HG03064 (cell line): ENCODE measurements around the gene BAIAP2.
"Not testable (repeated sequence)": the region's sequence is repeated elsewhere in the genome, so short reads cannot be mapped to it uniquely, and the experiment has no call there.

ENCODE experiments used
- ATAC-seq: cut with Tn5 transposase; IDR thresholded peaks from one replicate; pipeline ENCODE4 v1.9.1; 2021; ENCODE audit warnings: low read depth; ENCODE audit not compliant: unreplicated experiment

BAIAP2 gene

GRCh38 chr17:81151278-81151677 is 116.3 kb downstream of the BAIAP2 start:
- ATAC-seq = no peak

DNA sequence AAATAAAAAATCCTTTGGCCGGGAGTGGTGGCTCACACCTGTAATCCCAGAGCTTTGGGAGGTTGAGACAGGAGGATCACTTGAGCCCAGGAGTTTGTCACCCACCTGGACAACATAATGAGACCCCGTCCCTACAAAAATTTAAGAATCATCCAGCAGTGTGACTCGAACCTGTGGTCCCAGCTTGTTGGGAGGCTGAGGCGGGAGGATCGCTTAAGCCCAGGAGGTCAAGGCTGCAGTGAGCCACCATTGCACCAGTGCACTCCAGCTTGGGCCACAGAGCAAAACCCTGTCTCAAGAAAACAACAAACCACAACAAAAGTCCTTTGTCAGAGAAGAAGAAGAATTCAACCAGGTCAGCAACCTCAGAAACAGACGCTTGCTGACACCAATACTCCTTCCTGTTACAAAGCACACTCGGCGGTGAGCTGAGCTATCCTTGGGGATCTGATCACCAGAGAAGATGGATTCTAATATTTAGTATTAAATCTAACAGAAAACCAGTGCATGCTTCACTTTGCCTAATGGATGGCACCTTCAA is 117.4 kb downstream of the BAIAP2 start:
- no peak for ATAC-seq

- no peak for ATAC-seq
Observed at GRCh38 chr17:81153340-81153803, 118.4 kb downstream of the BAIAP2 start.

DNA sequence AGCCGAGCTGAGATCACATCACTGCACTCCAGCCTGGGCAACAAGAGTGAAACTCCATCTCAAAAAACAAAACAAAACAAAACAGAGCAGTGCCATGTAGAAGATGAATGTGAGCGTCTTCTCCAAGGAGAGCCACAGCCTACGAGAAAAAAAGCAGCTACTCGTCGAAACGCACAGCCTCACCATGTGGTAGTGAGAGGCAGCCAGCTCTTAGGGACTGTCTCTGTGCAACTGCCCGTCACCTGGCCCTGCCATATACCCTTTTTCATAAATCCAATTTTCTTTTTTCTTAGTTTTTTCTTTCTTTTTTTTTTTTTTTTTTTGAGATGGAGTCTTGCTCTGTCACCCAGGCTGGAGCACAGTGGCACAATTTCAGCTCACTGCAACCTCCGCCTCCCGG is 119.1 kb downstream of the BAIAP2 start:
- not testable (repeated sequence) for ATAC-seq

- no peak for ATAC-seq
Observed at GRCh38 chr17:81154961-81155360, 120.0 kb downstream of the BAIAP2 start.

- ATAC-seq = no peak
Observed at GRCh38 chr17:81156866-81157805, 122.2 kb downstream of the BAIAP2 start.

- no peak for ATAC-seq
Observed at GRCh38 chr17:81157848-81158687, 123.1 kb downstream of the BAIAP2 start.

GRCh38 chr17:81158688-81159590 is 124.0 kb downstream of the BAIAP2 start:
- no peak for ATAC-seq

GRCh38 chr17:81159611-81160265 is 124.8 kb downstream of the BAIAP2 start:
- no peak for ATAC-seq

GRCh38 chr17:81160306-81160705 is 125.4 kb downstream of the BAIAP2 start:
- ATAC-seq = no peak

GRCh38 chr17:81160747-81161453 is 125.9 kb downstream of the BAIAP2 start:
- ATAC-seq = no peak

DNA sequence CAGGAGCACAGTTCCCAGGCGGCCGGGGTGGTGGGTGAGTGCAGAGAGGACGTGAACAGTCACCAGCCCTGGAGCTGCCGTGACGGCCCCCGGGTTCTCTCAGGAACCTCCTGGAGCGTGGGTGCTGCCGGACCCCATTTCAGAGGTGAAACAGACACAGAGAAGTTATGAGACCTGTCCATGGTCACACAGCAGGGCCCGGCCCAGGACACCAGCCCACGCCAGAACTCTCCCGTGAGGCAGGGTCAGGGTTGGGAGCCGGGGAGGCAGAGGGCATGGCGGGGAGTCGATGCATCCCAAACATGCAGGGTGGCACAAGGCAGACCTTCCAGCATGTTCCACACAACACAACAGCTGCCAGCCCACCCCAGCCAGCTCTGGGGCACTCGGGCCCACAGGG is 126.6 kb downstream of the BAIAP2 start:
- ATAC-seq = no peak

GRCh38 chr17:81161972-81162371 is 127.0 kb downstream of the BAIAP2 start:
- ATAC-seq = no peak

DNA sequence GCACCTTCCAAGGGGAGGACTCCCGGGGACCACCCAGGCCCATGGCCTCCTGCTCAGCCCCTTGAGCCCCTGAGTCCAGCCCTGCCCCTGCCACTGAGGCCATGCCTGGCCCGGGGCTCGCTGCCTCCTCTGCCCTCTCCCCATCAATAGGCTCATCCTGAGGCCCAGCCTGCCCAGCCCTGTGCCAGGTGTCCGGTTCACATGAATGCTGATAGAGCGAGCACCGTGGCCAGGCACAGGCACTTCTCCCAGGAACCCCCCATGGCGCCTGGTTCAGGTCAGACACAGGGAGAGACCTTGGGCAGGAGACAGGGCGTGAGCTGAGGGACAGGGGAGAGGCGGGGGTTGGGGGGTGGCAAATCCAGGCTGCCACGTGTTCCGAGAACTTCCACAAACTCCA is 127.5 kb downstream of the BAIAP2 start:
- no peak for ATAC-seq

DNA sequence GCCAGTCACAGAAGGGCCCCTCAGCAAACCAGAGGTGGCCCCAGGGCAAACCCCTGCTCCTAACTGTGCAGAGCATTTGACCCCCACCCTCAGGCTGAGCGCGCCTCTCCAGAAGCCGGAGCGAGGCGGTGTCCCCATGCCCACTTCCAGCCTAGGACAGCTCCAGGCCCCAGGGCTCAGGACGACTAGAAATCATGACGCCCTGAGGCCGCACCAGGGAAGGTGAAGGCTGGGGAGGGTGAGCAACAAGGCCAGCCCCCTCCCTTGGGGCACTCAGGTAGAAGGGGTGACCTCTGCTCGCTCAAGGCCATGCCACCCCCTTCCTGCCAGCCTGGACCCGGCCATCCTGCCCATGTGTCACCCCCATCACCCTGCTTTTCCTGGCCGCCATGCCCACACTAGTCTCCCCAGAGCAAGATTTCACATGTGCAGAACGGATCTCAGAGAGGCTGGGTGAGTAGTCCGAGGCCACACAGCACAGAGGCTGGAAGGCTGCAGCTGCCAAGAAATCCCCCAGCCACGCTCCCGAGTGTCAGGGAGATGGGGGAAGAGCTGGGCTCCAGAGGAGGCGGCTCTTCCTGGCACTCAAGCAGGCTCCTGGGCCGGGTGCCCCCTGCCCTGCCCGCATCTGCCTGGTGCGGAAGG is 128.2 kb downstream of the BAIAP2 start:
- no peak for ATAC-seq

DNA sequence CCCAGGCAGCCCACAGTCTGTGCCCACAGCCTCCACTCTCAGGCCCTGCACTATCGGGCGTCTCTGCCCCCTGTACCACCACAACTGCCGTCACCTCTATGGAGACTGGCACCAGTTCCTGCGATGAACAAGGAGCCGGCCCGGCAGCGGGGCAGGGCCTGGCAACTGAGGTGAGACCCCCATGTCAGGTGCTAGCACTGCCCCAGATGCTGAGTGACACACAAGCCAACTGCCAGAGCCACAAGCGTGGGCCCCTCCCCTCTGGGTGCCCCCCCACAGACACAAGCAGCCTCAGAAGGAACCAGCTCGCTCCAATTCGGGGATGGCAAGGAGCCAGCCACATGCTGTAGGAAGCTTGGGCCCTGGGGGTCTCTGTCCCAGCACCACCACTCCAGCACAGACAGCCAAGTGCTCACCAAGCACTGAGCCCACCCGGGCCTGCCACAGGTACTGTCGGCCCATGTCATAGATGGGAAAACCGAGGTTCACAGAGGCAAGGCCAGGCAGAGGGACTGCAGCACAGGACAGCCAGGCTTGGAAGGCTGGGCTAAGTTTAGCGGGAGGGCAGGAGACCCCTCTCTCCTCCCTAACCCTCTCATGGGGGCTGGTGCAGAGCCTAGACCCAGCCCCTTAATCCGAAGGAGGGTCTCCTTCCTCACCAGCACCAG is 128.9 kb downstream of the BAIAP2 start:
- no peak for ATAC-seq

DNA sequence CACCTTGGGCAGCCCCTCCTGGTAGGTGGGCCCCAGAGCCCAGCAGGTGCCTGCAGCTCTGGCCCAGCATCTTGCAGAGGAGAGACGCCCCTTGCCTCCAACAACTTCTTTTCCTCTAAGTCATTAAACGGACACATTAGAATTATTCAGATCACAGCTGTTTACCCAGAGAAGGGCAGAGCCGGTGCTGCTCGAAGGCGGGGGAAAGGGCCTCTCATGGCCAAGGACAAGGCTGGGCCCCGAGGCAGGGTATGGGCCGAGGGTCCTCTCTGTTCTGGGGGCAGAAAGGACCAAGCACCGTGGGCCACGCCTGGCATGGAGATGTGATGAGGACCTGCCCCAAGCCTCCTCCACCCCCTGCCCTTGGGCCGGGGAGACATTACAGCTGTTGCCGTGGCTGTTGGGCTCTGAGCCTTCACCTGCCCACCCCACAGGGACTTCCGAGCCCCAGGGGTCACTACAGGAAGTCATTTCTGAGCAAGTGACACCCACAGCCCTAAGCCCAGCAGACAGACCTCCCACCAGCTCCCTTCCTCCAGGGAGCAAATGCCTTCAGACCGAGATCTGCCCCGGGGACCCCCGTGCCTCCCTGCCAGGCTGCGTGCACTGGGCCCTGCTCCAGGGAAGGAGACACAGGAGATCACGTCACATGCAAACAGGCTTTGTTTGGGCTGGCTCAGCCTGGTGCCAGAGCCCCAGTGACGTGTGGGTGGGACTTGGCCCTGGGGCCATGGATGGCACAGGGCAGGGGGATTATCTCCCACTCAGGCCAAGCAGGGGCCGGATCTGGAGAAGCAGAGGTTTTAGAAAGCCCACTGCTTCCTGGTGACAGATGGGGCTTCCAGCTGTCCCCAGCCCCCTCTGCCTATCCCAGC is 129.7 kb downstream of the BAIAP2 start:
- no peak for ATAC-seq
